GM11168 (cell line): Measurements from ENCODE around the gene SHC4.

ENCODE experiments used
- in situ Hi-C: fragments of 300-500 bp; cut with MboI; formaldehyde crosslinking; loops from one replicate; pipeline ENCODE4 v1.12.0; 2022; ENCODE audit warnings: low sequenced_read_pairs; ENCODE audit not compliant: unreplicated experiment

The SHC4 gene

DNA sequence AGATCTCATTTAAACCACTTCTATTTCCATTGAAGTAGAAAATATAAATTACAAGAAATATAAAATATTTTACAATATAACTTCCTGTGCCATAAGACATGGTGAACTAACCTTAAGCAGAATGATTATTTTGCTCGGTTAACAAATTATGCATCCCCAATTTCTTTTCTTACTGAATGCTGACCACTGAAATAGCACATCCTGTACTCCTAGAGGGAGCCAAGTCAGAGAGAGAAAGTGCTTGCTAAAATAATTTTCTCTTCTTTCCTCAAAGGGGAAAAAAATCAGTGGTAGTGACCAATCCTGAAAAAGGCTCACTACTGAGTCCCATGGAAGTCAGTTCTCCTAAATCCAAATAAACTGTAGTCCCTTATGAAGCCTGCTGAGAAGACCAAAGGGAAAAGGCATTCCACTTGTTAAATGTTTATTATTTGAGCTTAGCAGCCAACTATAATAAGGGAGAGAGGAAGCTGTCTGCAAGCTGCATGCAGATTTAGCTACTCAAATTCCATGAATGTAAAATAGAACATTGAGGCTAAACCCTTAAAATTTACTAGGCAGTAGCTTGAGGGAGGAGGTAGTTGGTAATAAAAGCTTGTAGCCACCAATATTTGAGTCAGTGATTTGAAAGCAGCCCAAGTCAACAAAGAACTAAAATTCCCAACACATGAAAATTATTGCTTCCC, 185.9 kb downstream of the SHC4 start:
- in situ Hi-C loops = no loop called here

DNA sequence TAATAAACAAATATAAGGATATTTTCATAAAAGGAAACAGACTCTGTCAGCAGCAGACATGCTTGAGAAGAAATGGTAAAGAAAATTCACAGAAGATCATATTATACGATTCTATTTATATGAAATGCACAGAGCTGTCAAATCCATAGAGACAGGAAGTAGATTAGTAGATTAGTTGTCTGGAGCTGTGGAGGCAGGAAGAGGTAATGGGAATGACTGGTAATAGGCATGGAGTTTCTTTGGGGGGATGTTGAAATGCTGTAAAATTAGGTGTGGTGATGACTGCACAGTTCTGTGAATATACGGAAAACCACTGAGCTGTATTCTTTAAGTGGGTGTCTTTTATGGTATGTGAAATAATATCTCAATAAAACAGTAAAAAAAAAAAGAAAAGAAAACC, 188.2 kb downstream of the SHC4 start:
- in situ Hi-C loops = no loop called here

DNA sequence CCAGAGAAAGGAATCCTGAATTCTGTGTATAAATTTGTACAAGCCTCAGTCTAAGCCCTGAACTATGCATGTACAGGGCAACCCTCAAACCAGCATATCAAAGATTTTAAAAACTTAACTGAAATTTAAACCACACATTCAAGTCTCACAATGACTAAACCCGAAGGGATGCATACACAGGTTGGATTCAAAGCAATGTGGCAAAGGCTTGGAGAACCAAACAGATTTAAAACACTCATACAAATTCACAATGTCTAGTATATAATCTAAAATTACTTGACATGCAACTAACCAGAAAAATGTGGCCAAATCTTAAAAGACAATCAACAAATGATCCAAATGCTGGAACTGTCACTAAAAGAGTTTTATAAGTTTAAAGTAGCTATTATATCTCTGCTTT, 189.2 kb downstream of the SHC4 start:
- in situ Hi-C loops = no loop called here
